Right lung (tissue), 10 donors: ENCODE results near the gene CYFIP1. TPM values are rescaled to one million over a fixed set of nuclear protein-coding genes. Genes with fewer than 3 reads are reported as not detected.
"Not testable (repeated sequence)": the region's sequence is repeated elsewhere in the genome, so short reads cannot be mapped to it uniquely, and the experiment has no call there.

ENCODE experiments used
- DNase-seq, 2 donors: peaks; one replicate each; pipeline ENCODE4 v3.0.0-alpha.2; 2013
- long read RNA-seq, 8 donors: transcript quantifications; one replicate each; lab custom pipeline, GENCODE V29; 2026
- polyA plus RNA-seq, 5 donors: library from polyadenylated mRNA; unstranded; fragments of 120-200 nt; gene quantifications; one replicate each; pipeline versions ENCODE4 v1.2.1 to v1.2.3, GENCODE V29; 2013; ENCODE audit warnings: inconsistent platforms in 1 of 5, low replicate concordance in 1 of 5; ENCODE audit not compliant: insufficient read length in 5 of 5, insufficient read depth in 1 of 5

Gene CYFIP1
- polyA plus RNA-seq: 10 to 100 TPM; 78.9 to 92.3 (median 87.5) TPM
- long read RNA-seq, donor 1, full-length matches to known transcripts: 5 of 10 reads
- long read RNA-seq, donor 1, partial matches to known transcripts: 5 of 10 reads
- long read RNA-seq, donor 1, other reads (novel, unspliced or antisense): 0 of 10 reads
- long read RNA-seq, donor 2, full-length matches to known transcripts: 7 of 12 reads
- long read RNA-seq, donor 2, partial matches to known transcripts: 5 of 12 reads
- long read RNA-seq, donor 2, other reads (novel, unspliced or antisense): 0 of 12 reads
- long read RNA-seq, donor 3, full-length matches to known transcripts: 3 of 97 reads
- long read RNA-seq, donor 3, partial matches to known transcripts: 83 of 97 reads
- long read RNA-seq, donor 3, other reads (novel, unspliced or antisense): 11 of 97 reads
- long read RNA-seq, donor 4, full-length matches to known transcripts: 6 of 90 reads
- long read RNA-seq, donor 4, partial matches to known transcripts: 84 of 90 reads
- long read RNA-seq, donor 4, other reads (novel, unspliced or antisense): 0 of 90 reads
- long read RNA-seq, donor 5, full-length matches to known transcripts: 3 of 3 reads
- long read RNA-seq, donor 5, partial matches to known transcripts: 0 of 3 reads
- long read RNA-seq, donor 5, other reads (novel, unspliced or antisense): 0 of 3 reads
- long read RNA-seq, donor 6, full-length matches to known transcripts: 10 of 10 reads
- long read RNA-seq, donor 6, partial matches to known transcripts: 0 of 10 reads
- long read RNA-seq, donor 6, other reads (novel, unspliced or antisense): 0 of 10 reads
- long read RNA-seq, donor 7, full-length matches to known transcripts: 4 of 4 reads
- long read RNA-seq, donor 7, partial matches to known transcripts: 0 of 4 reads
- long read RNA-seq, donor 7, other reads (novel, unspliced or antisense): 0 of 4 reads
- long read RNA-seq, donor 8, full-length matches to known transcripts: 6 of 6 reads
- long read RNA-seq, donor 8, partial matches to known transcripts: 0 of 6 reads
- long read RNA-seq, donor 8, other reads (novel, unspliced or antisense): 0 of 6 reads

DNA sequence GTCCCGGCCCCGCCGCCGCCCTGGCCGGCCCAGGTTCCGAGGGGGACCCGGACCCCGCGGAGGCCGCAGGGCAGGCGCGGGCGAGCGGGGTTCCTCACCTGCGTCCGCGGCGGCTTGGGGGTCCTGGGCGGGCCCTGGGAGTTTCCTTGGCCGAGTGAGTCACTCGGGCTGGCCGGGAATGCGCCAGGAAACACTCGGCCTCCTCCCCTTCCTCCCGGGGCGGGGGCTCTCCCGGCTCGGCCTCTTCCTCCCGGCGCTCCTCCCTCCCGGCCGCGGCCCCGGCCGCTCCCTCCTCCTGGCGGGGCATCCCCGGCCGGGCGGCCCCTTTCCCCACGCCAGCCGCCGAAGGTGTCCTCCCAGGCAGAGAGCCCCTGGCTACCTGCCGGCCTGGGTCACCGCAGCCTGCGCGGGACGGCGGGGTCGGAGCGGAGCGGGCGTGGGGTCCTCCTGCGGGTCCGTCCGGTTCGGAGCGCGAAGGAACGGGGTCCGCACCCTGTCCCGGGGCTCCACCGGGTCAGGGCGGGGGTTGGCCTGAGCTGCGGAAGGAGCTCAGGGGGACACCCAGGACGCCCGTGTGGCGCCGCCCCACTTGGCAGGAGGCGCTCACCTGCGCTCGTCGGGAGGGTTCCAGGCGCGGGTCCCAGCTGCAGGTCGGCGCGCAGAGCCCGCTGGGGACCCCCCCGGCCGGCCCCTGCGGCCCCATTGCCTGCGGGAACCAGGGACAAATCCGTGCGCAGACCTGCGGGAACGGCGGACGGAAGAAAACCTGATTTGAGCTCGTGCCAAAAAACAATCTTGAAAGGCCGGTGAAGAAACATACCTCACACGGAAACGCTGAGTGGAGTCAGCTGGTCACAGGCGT, at the start of gene CYFIP1:
Gene CYFIP1, minus strand, starts transcription at position 180 of the 862 bp plus-strand sequence. CDS start 33,083 bp downstream, outside the sequence.
- DNase-seq: peak; percentile 82

DNA sequence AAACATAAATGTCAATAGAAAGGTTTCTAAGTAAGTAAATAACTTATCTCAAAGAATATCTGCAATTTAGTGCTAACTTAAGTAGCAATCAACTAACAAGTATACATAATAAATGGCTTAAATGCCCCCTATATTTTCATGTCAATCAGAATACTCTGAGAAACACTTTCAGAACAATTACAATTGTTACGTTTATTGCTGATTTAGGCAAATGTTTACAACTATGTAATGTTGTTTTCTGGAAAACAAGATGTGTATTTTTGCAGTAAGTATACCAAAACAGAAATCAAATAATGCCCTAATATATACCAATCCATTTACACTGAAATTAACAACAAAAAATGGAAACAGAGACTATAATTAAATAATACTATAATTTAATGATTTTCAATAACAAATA, 46.0 kb upstream of the CYFIP1 start:
- no peak for DNase-seq

DNA sequence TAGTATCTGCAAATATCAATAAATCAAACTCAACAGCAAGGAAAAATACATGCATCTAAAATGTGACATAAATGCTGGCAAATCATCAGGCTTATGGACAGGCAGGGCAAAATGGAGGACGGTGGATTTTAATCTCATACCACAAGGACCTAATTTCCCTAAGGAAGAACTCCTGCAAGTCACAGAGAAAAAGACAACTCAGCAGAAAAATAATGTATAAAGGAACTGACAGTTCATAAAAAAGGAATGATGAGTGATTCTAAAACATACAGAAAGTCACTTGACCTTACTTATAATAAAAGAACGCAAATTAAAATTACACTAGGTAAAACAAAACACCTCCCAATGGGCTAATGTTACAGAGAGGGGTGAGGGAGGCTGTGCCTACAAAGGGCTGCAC, 42.0 kb upstream of the CYFIP1 start:
- DNase-seq: no peak

DNA sequence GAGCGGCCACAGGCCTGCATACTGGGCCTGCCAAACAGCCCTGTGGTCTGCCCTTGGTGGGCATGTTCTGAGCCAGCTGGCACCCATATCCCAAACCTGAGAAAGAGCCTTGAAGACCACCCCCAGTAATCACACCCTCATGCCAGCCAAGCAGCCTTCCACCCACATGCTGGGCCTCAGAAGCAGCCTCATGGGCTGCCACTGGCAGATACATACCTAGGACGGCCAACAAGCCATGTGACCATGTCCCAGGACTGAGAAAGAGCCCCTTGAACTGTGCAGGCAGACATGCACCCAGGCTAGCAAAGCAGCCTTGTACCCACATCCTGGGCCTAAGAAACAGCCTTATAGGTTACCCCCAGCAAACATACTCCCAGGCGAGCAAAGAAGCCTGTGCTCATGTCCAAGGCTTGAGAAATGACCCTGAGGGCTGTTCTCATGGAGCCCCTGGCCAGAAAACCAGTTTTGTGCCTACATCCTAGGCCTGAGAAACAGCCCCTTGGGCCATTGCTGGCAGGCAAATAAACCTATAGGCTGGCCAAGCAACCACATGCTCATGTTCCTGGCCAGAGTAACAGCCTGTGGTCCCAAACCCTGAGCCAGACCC, 34.3 kb upstream of the CYFIP1 start:
- DNase-seq: no peak

DNA sequence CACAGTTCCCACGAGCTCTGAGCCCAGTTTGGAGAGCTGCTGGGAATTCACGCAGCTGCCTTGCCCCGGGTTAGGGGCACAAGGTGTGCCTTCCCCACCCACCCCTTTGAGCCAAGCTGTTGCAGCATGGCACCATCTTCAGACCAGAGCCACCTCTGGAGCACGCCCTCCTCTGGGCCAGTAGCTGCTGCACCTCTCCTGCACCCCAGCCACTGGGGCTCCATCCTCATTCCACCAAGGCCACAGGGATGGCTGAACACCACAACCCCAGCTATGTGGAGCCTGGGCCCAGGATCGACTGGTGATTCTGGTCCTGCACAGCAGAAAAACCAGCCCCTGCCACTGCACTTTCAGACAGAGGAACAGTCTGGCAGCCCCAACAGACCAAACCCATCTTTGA, 33.5 kb upstream of the CYFIP1 start:
- DNase-seq: no peak

DNA sequence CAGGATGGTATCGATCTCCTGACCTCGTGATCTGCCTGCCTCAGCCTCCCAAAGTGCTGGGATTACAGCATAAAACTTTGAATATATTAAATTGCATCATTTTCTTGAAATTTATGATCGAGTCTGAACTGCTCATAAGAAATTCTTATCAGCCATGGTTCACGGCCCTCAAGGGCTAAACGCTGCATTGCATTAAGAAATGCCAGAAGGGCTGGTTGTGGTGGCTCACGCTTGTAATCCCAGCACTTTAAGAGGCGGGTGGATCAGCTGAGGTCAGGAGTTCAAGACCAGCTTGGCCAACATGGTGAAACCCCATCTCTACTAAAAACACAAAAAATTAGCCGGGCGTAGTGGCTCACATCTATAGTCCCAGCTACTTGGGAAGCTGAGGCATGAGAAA, 32.4 kb upstream of the CYFIP1 start:
- DNase-seq: not testable (repeated sequence)

DNA sequence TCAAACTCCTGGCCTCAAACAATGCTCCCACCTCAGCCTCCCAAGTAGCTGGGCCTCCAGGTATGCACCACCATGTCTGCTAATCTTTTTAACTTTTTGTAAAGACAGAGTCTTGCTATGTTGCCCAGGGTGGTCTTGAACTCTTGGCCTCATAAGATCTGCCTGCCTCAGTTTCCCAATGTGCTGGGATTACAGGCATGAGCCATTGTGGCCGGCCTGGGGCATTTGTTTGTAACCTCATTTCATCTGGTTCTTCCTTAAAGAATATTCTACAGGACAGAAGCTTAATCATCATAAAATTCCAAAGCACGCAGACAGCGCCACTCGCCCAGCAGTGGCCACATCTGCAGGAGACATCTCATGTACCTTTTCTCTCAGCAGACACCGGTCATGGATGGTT, 23.6 kb upstream of the CYFIP1 start:
- no peak for DNase-seq

DNA sequence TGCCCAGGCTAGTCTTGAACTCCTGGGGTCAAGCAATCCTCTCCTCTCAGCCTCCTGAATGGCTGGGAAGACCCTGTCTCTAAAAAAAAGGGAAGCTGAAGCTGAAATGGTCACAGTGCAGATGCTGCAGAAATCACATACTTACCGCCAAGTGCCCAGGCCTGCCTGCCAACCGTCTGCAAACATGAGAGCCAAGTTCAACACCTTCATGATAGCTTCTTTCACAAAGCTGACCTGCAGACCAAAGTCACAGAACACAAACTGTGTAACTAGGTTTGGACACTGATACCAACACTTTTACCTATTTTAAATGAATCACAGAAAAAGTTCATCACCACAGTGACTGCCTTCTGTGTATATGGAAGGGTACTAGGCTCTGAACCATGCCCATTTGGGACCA, 22.8 kb upstream of the CYFIP1 start:
- no peak for DNase-seq

DNA sequence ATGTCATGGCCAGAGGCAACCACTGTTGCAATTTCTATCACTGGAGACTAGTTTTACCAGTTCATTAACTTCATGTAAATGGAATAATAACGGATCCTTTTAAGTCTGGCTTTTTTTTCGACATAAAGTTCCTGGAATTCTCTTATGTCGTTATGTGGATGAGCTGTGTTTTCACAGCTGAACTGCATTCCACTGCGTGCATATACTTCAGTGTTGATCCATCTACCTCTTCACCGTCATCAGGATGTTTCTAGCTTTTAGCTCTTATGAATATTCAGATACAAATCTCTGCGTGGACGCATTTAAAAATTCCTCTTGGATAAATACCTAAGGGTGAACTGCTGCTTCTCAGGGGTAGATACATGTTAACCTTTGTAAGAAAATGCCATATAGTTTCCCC, 15.6 kb upstream of the CYFIP1 start:
- no peak for DNase-seq

DNA sequence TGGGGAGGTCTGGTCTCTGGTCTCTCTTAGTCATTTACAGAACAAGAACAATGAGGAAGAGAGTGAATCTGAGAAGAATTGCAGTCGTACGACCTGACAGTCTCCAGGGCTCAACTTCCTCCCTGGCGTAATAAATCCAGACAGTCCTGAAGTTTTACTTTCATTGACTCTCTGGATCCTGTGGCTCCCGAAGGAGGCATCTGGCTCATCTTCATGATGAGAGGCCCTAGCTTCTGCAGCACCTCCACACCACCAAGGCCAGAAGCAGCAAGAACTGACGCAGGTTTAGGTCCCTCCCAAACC, 11.8 kb upstream of the CYFIP1 start:
- no peak for DNase-seq

DNA sequence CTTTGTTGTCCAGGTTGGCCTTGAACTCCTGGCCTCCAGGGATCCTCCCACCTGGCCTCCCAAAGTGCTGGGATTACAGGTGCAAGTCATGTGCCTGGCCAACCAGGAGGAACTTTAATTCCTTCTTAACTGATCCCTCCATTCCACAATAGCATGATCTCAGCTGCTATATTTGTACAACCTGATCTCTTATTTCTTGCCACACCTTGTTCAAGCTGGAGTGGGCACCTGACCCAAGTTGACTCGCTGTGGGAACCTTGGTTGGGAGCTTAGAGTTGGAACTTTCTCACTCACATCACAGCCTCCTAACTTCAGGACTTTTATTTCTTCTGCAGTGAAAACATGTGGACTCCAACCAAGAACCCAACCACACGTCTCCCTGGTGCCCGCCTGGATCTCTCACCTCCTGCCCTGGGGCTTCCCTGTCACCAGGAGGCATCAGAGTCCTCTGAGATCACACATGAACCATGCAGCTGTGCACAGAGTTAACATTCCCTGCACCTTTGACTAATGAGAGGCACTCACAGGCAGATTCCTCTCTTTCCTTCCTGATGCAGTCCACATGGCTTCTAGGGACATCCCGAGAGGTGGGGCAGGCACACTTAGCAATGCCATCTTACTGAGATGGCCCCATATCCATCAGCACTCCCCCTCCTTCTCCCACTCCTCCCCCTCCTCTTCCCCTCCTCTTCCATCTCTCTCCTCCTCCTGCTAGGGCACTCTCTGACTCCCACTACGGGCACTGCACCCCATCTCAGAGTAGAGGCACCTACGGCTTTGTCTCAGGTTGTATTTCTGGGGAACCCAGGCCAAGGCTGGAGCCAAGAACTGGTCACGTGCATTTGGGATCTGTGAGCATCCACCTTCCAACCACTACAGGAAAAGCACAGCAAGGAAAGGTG, 9.7 kb upstream of the CYFIP1 start:
- no peak for DNase-seq

DNA sequence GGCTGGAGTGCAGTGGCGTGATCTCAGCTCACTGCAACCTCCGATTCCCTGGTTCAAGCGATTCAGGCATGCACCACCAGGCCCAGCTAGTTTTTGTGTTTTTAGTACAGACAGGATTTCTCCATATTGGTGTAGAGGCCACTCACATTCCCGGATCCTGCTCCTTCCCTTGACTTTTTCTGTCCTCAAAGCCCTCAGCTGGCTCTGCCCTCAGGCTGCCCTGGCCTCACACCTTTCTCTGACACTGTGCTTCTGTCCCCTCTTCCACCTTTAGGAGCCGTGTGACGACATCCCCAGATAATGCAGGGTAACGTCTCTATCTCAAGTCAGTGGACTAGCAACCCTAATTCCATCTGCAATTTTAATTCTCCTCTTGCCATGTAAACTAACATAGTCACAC, 8.6 kb upstream of the CYFIP1 start:
- no peak for DNase-seq

DNA sequence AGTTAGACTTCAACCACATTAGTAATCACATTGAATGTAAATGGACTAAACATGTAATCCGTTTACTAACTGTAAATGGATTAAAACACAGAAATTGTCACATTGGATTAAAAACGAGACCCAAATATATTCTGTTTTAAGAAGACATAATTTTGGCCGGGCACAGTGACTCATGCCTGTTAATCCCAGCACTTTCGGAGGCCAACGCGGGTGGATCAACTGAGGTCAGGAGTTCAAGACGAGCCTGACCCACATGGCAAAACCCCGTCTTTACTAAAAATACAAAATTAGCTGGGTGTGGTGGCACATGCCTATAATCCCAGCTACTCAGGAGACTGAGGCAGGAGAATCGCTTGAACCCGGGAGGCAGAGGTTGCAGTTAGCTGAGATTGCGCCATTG, 1.8 kb upstream of the CYFIP1 start:
- DNase-seq: not testable (repeated sequence)

DNA sequence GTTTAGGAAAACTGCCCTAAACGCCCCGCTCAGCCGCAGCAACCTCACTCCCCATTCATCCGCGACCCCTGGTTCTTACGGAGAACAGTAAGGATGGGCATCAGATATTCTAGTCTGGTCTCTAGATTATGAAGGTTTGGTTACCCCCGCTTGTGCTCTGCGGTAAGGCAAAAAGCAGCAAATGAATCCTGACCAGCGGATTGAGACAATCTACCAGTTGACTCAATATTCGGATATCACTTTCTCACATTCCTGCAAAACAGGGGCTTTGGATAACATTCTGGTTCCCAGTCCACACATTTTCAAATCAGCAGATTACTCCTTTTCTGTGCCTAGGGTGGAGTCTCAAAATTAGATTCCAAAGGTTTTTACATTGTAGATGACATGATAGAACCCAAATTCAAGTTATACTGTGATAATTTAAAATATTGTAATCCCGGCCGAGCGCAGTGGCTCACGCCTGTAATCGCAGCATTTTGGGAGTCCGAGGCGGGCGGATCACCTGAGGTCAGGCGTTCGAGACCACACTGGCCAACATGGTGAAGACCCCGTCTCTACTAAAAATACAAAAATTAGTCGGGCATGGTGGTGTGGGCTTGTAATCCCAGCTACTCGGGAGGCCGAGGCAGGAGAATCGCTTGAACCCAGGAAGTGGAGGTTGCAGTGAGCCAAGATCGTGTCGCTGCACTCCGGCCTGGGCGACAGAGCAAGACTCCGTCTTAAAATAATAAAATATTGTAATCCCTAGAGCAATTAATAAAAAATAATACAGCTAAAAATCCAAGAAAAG, 1.1 kb upstream of the CYFIP1 start:
- no peak for DNase-seq

DNA sequence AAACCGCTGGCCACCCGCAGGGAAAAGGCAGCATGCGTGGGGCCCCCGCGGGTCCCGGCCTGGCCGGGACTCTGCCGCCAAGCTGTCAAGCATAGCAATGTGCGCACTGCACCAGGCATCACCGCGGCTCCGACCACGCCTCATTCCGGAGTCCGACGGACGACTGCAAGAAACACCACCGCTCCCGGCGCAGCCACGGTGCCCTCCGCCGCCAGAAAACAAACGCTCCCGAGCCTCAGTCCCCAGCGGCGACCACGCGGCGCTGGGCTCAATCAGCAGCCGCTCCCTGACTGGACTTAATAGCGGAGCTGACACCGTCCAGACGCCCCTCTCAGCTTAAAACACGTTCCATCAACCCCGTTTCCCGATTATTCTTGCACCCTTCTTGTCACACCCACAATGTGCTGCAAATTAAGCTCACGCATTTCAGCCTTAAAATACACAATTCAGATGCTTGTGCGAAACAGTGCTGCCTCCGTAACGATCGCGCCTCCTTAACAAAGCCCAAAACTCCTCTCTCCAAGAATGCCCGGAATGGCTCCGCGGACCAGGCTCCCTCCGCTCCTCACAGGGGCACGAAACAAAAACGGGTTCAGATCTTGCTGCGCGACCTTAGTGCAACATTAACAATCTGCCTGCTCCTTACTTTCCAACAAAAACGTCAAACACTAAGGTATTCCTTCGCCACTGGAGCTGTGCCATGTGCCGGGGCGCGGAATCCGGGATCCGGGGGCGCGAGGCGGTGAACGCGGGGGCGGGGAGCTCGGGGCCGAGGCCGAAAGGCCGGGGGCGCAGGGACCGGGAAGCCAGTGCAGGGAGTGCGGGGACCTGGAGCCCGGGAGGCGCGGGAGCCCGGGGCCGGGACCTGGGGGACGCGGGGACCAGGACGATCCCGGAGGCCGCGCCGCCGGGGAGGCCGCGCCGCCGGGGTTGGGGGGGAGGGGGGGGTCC, 655 bp downstream of the CYFIP1 start:
- peak; percentile 35 to 36 for DNase-seq

DNA sequence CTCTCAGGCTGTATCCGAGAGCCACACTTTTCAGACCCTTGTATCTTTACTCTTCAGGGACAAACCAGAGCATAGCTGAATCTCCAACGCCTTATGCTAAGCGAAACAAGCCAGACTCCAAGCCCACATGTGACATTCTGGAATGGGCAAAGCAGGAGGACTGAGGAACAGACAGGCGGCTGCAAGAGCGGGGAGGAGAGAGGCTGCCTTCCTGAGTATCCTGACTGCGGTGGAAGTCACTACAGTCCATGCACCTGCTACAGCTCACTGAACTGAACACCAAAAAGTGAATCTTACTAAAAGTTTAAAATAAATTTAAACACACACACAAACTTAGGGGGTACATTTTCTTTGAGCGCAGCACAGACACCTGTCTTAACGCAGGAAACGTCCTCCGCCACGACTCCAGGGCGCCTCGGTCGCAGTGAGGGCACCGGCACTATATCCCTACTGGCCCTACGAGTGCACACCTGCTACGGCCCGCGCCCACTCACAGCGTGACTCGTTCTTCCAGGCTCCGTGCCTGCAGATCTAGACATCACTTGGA, 1.4 kb downstream of the CYFIP1 start:
- no peak for DNase-seq

DNA sequence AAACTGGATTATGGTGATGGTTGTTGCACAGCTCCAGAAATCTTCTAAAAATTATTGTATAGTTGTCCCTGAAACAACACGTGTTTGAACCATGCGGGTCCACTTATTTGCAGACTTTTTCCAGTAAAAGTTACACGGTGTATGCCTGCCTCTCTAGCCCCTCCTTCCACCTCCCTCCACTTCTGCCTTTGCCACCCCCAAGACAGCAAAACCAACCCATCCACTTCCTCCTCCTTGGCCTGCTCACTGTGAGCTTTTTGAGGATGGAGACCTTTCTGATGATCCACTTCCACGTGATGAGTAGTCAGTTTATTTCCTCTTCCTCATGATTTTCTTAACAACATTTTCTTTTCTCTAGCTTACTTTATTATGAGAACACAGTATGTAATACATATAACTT, 5.4 kb downstream of the CYFIP1 start:
- DNase-seq: no peak

DNA sequence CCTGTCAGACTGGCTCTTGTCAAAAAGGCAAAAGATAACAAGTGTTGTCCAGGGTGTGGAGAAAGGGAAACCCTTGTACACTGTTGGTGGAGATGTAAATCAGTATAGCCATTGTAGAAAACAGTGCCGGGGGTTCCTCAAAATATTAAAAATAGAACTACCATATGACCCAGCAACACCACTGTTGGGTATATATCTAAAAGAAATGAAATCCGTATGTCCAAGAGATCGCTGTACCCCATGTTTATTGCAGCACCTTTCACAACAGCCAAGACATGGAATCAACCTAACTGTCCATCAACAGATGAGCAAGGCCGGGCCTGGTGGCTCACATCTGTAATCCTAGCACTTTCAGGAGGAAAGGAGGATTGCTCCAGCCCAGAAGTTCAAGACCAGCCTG, 6.2 kb downstream of the CYFIP1 start:
- no peak for DNase-seq
